ENCODE results near the gene STX11. TPM values are rescaled to one million over a fixed set of nuclear protein-coding genes. Genes with fewer than 3 reads are reported as not detected.

The STX11 gene
- total and polyA plus RNA-seq, 7 donors: 3.4 to 5.6 (median 4.3) TPM

DNA sequence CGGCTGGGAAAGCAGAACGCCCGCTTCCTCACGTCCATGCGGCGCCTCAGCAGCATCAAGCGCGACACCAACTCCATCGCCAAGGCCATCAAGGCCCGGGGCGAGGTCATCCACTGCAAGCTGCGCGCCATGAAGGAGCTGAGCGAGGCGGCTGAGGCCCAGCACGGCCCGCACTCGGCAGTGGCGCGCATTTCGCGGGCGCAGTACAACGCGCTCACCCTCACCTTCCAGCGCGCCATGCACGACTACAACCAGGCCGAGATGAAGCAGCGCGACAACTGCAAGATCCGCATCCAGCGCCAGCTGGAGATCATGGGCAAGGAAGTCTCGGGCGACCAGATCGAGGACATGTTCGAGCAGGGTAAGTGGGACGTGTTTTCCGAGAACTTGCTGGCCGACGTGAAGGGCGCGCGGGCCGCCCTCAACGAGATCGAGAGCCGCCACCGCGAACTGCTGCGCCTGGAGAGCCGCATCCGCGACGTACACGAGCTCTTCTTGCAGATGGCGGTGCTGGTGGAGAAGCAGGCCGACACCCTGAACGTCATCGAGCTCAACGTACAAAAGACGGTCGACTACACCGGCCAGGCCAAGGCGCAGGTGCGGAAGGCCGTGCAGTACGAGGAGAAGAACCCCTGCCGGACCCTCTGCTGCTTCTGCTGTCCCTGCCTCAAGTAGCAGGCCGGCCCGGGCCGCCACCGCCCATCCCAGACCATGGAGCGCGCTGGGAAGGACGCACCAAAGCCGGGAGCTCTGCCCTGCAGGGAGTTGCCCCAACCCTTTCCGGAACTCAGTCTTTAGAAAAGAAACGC is 36.7 kb downstream of the STX11 start:
- H3K4me3 ChIP-seq: no peak overlapping the region
- 88 to 91% methylated on average over 79 of the region's 79 CpGs for WGBS, 2 donors
- no peak for DNase-seq
- H3K4me1 ChIP-seq: peaks cover 0 to 11% (median 10%) of the 10 kb centered on the region in 4 donors
- peaks cover 0 to 2% (median 0%) of the 10 kb centered on the region in 4 donors for H3K9me3 ChIP-seq
- no peaks in the 10 kb centered on the region for H3K27me3 ChIP-seq
- H3K27ac ChIP-seq: no peak overlapping the region
- TF ChIP-seq, protein P1, sequence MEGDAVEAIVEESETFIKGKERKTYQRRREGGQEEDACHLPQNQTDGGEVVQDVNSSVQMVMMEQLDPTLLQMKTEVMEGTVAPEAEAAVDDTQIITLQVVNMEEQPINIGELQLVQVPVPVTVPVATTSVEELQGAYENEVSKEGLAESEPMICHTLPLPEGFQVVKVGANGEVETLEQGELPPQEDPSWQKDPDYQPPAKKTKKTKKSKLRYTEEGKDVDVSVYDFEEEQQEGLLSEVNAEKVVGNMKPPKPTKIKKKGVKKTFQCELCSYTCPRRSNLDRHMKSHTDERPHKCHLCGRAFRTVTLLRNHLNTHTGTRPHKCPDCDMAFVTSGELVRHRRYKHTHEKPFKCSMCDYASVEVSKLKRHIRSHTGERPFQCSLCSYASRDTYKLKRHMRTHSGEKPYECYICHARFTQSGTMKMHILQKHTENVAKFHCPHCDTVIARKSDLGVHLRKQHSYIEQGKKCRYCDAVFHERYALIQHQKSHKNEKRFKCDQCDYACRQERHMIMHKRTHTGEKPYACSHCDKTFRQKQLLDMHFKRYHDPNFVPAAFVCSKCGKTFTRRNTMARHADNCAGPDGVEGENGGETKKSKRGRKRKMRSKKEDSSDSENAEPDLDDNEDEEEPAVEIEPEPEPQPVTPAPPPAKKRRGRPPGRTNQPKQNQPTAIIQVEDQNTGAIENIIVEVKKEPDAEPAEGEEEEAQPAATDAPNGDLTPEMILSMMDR (IDR thresholded peaks at IDR 0.05): no peak
- intact Hi-C loops (cut with DNase I): no loop called here
- H3K36me3 ChIP-seq: no peaks in the 10 kb centered on the region

DNA sequence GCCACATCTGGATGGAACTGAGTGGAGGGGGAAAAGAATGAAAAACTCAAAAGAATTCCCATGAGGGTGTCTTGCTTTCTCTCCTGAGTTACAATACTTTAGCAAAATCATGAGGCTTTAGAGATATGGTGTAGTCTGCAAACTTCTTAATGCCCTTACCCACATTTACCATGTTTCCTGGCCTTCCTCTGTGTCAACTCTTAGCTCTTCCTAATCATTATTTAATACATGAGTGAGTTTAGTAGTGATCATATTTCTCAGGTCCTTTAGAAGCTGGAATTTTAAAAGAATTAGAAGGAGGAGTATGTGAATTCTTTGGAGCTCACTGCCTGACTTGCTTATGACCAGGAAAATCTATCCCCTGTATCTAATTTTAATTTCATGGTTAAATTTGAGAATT is 39.0 kb downstream of the STX11 start:
- H3K27ac ChIP-seq: peak overlapping the region in 1 of 4 donors; percentile 38
- H3K4me3 ChIP-seq: no peak overlapping the region
- H3K4me1 ChIP-seq: peaks cover 0 to 11% (median 10%) of the 10 kb centered on the region in 4 donors
- no peak for TF ChIP-seq EP300 (IDR thresholded peaks at IDR 0.05)
- TF ChIP-seq, protein P1 (IDR thresholded peaks at IDR 0.05): no peak
- no peak for TF ChIP-seq POLR2A (IDR thresholded peaks at IDR 0.05)
- no peak for TF ChIP-seq POLR2AphosphoS5 (IDR thresholded peaks at IDR 0.05)
- no peak for DNase-seq
- peaks cover 0 to 2% (median 0%) of the 10 kb centered on the region in 4 donors for H3K9me3 ChIP-seq
- intact Hi-C loops (cut with DNase I): no loop called here
- no peaks in the 10 kb centered on the region for H3K36me3 ChIP-seq
- H3K27me3 ChIP-seq: no peaks in the 10 kb centered on the region

DNA sequence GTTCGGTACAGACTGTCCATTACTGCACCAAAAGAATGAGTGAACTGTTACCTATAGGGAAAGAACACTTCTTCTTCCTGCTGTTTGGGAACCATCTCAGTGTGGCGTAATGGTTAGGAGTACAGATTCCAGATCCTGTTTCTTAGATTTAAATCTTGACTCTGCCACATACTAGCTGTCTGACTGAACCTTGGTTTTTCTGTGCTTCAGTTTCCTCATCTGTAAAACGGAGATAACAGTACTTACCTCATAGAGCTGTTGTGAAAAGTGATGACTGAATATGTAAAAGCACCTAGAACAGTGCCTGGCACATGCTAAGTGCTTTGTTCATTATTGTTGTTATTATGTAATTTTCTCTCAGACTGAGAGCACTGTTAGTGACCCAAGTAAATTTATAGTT is 39.8 kb downstream of the STX11 start:
- intact Hi-C loops (cut with DNase I): no loop called here
- peak overlapping the region in 2 of 4 donors; percentile 31 to 38 for H3K27ac ChIP-seq
- peaks cover 0 to 7% (median 7%) of the 10 kb centered on the region in 4 donors for H3K4me1 ChIP-seq
- no peaks in the 10 kb centered on the region for H3K27me3 ChIP-seq
- WGBS, 2 donors: 86 to 87% methylated on average over 3 of the region's 3 CpGs
- no peaks in the 10 kb centered on the region for H3K36me3 ChIP-seq
- no peak overlapping the region for H3K4me3 ChIP-seq
- peaks cover 0 to 2% (median 0%) of the 10 kb centered on the region in 4 donors for H3K9me3 ChIP-seq
- TF ChIP-seq POLR2A (IDR thresholded peaks at IDR 0.05): no peak
- TF ChIP-seq EP300 (IDR thresholded peaks at IDR 0.05): no peak
- no peak for TF ChIP-seq POLR2AphosphoS5 (IDR thresholded peaks at IDR 0.05)
- TF ChIP-seq, protein P1 (IDR thresholded peaks at IDR 0.05): no peak
- no peak for DNase-seq

DNA sequence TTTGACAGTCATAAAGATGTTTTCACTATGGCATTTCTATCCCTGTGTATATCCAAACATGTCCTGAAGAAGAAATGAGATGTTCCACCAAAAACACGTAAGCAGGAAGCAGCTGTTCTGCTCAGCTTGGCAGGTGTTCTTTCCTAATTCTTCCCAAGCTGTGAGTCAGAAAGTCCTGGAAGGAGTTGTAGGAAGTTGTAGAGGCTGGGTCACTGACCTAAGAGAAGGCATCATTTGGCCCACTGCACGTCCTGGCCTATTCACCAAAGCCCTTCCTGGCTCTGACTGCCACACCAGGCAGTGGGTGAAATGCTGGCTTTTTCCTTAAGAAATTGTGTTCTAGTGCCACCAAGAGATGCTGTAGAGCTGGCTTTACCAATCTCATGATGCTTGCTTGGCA is 40.3 kb downstream of the STX11 start:
- H3K27ac ChIP-seq: peak overlapping the region in 1 of 4 donors; percentile 31
- no peak overlapping the region for H3K4me3 ChIP-seq
- H3K9me3 ChIP-seq: peaks cover 0 to 2% (median 0%) of the 10 kb centered on the region in 4 donors
- whole genome bisulfite sequencing, 2 donors: 74% methylated on average over 2 of the region's 2 CpGs
- peaks cover 0 to 2% (median 2%) of the 10 kb centered on the region in 4 donors for H3K4me1 ChIP-seq
- H3K27me3 ChIP-seq: no peaks in the 10 kb centered on the region
- H3K36me3 ChIP-seq: no peaks in the 10 kb centered on the region
- TF ChIP-seq, protein P1 (IDR thresholded peaks at IDR 0.05): no peak
- peak in 1 of 4 donors; percentile 36 for TF ChIP-seq EP300 (IDR thresholded peaks at IDR 0.05)
- TF ChIP-seq POLR2A (IDR thresholded peaks at IDR 0.05): no peak
- peak; percentile 21 to 74 (median 52) for TF ChIP-seq POLR2AphosphoS5 (IDR thresholded peaks at IDR 0.05)
- intact Hi-C loops (cut with DNase I): no loop called here
- no peak for DNase-seq
